Putamen (tissue), 1 donor: ENCODE measurements around the gene PREP.
"Not testable (repeated sequence)": the region's sequence is repeated elsewhere in the genome, so short reads cannot be mapped to it uniquely, and the experiment has no call there.

Experiments
- DNase-seq: peaks from one replicate; pipeline ENCODE4 v3.0.0-alpha.2; 2016; ENCODE audit warnings: low spot score

PREP gene

GRCh38 chr6:105402939-105403935 lies at the start of gene PREP:
PREP (minus strand) TSS chr6:105403082; CDS start chr6:105402891, 191 bp downstream.
- peak; percentile 83 for DNase-seq

DNA sequence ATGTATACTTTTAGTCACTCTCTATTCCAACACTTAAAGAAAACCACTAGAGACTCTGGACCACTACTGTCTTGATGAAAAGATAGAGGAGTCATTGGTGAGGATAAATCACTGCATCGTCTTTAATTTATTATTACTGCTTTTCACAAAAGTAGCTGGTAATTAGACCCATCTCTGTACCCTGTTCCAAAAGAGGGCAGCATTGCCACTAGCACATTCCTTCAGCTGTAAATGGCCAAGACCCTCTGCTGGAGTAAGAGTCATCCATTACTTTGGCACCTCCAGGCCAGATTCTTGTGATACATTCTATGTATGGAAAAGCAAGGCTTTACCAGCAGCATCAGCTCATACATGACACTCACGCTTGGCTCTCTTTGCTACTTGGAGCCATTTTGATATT lies 49.5 kb upstream of the PREP start:
- DNase-seq = no peak

DNA sequence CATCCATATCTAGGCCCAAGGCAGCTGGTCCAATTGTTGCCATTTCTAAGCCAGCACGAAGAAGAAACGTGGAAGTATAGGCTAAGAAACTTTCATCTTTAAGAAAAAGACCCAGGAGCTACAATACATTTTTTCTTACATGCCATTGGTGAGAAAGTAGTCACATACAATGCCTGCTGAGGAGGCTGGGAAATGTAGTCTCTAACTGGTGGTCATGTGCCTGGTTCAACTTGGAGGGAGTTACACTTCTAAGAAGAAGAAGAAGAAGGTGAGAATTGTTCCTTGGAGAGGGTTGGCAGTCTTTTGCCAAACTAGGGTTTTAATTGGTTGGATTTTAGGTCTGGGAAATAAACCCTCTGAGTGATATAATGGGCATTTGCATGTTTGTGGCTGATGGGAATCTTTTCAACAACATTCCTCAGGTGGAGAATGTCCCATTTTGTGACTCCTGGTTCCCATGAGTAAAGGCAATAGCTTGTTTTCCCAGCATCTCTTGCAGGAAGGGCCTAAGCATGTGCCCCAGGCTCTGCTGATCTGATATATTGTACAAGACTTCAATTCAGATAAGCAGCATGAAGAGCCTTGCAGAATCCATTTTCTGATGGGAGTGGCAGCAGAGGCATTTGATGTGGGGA lies 47.0 kb upstream of the PREP start:
- no peak for DNase-seq

- DNase-seq = no peak
Measured at GRCh38 chr6:105445481-105445880, 42.6 kb upstream of the PREP start.

GRCh38 chr6:105443941-105444340 lies 41.1 kb upstream of the PREP start:
- no peak for DNase-seq

- DNase-seq = no peak
Measured at GRCh38 chr6:105442369-105442768, 39.5 kb upstream of the PREP start.

DNA sequence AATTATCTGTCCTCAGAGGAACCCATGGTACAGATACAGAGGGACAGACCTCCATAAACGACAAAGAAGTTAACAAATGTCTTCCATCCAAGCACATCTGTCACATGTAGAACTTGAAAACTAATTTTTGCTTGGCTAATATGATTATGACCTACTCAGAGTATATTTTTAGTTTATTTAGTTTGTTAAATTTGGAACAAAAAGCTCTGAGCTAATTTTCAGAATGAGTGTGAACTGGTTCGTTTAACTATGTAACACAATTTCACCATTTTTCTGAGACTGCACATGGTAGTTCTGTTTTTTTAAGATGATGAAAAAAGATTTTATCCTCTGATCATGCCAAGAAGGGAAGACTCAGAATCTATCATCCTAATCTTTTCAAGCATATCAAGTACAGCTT lies 34.4 kb upstream of the PREP start:
- no peak for DNase-seq

DNA sequence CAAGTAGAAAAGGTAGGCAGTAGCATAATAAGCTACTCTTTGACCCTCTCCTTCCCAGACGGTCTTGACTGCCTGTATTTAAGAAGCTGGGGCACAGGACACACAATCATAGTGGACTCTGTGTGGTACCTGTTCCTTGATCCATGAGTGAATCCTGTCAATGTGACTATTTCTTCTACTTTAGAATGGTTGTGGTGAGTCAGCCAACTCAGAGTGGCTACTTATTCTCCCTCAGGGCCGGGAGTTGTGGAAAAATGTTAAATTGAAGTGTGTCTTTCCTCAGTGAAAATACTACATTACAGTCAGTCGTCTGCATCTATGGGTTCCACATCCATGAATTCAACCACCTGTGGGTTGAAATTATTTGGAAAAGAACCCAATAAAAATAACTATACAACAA lies 30.8 kb upstream of the PREP start:
- DNase-seq = no peak

DNA sequence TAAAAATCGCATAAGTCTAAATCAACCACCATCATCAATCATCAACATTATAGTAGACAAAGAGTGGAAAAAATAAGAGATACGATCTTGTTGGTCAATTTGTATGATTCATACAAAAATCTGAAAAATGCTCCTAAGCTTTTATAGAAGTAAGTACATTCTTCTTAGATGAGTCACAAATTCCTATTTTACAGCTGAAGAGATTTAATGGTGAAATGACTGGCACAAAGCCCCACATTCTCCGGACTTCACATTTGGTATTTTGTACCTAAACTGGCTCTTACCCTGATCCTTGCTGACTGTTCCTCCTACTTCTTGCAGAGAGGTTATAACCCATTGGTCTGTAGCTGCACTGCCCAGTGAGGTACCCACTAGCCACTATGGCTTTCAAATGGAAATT lies 29.9 kb upstream of the PREP start:
- DNase-seq = no peak

- no peak for DNase-seq
Measured at GRCh38 chr6:105431226-105431625, 28.3 kb upstream of the PREP start.

DNA sequence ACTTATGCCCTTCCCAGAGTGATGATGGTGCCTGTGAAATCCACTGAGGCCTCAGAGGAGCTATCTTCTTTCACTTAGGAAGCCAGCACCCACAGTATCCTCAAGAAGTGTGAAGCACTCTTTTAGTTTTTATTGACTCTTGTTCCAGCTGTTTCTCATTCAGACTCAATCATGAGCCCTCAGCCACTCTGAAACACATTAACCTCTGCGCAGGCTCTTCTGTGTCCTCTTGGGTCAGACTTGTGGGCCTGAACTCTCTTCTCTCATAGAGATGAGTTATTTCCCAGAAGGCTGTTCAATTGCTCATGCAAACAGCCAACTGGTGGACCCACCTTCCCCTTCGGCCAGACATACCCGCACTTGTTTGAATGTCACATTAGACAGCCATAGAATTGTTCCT lies 27.8 kb upstream of the PREP start:
- DNase-seq = no peak

GRCh38 chr6:105429676-105430075 lies 26.8 kb upstream of the PREP start:
- DNase-seq = no peak

- no peak for DNase-seq
Measured at GRCh38 chr6:105428342-105428957, 25.6 kb upstream of the PREP start.

GRCh38 chr6:105424175-105424783 lies 21.4 kb upstream of the PREP start:
- DNase-seq = no peak

- not testable (repeated sequence) for DNase-seq
Measured at GRCh38 chr6:105416971-105417370, 14.1 kb upstream of the PREP start.

DNA sequence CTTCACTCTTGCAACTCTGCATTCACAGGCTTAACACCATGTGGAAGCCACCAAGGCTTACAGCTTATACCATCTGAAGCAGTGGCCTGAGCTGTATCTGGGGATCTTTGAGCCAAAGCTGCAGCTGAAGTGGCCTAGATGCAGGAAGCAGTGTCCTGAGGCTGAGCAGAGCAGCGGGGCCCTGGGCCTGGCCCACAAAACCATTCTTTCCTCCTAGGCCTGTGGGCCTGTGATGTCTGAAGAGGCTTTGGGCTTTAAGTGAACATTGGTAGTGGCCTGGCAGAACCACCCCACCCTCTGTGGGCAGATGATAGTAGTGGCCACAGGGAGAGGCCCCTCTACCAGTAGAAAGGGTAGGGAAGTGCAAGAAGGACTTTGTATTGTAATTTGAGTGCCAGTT lies 6.9 kb upstream of the PREP start:
- DNase-seq = no peak

- DNase-seq = no peak
Measured at GRCh38 chr6:105402090-105402938, 568 bp downstream of the PREP start.

GRCh38 chr6:105401247-105402089 lies 1.4 kb downstream of the PREP start:
- DNase-seq = no peak

DNA sequence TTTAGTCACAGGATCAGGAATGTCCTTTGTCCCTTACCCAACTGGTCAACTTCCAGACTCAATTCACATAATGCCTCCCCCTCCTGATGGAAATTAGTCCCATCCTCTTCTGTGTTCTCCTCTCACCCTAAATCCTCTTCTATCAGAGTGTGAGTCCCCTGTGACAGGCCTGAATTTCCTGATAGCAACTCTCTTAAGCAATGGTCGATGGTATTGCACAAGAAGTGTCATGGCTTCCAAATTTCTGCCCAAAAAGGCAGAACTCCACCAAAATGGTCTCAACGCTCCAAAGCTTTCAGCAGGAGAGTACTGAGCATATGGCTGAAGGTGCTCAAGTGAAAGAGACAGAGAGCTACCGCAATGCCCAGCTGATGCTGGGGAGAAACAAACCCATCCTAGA lies 2.4 kb downstream of the PREP start:
- no peak for DNase-seq

- no peak for DNase-seq
Measured at GRCh38 chr6:105398859-105399258, 4.0 kb downstream of the PREP start.

DNA sequence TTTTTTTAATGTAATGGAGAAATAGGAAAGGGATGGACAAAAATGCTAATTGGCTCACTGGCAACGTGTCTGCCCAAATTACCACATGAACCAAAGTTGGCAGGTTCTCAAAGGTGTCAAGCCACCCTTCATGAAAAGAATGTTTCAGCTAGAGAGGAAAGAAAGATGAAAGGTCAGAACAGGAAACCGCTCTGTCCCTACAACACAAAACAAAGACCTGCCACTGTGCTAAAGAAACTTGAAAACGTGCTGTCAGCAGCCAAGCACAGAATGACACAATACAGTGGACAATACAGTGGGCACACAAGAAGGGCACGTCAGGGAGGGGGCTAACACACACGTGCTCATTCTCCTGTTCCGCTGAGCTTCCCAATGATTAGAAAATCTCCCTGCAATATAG lies 4.9 kb downstream of the PREP start:
- DNase-seq = no peak
